OCI-LY7 (cell line): ENCODE measurements around the gene STK10. TPM values are rescaled to one million over a fixed set of nuclear protein-coding genes. Genes with fewer than 3 reads are reported as not detected.

Experiments used
- BruUV-seq: library from RNA; stranded (reverse); fragments of 400-500 nt; replicated peaks from 2 replicates; lab custom pipeline; 2021; lab: Mats Ljungman, UMichigan
- CTCF ChIA-PET: fragments of 300-600 bp; sonication (Branson Sonifier 250); formaldehyde crosslinking; loops from one replicate; lab custom pipeline; 2022; ENCODE audit warnings: antibody characterized with exemption; ENCODE audit not compliant: unreplicated experiment; lab: Charles Lee
- POLR2A ChIA-PET: fragments of 300-600 bp; sonication (Branson Sonifier 250); formaldehyde crosslinking; loops from one replicate; lab custom pipeline; 2022; ENCODE audit warnings: antibody characterized with exemption; lab: Charles Lee
- DNase-seq: peaks from one replicate; pipeline ENCODE4 v3.0.0-alpha.2; 2015; ENCODE audit warnings: low spot score
- H2AFZ ChIP-seq: fragments of 200-600 bp; sonication (generic), shearing (Covaris generic); 2 replicates; pipeline ENCODE4 v1.6.1; 2014; ENCODE audit warnings: mild to moderate bottlenecking, antibody characterized with exemption, low read length, moderate library complexity
- H3K27ac ChIP-seq: fragments of 200-600 bp; sonication (generic); 2 replicates; pipeline ENCODE4 v1.5.1; 2014; ENCODE audit warnings: mixed run types, low read depth, mild to moderate bottlenecking, moderate library complexity, low read length, inconsistent platforms; ENCODE audit not compliant: poor library complexity, severe bottlenecking
- H3K36me3 ChIP-seq: fragments of 200-600 bp; sonication (generic); 2 replicates; pipeline ENCODE4 v1.6.1; 2014; ENCODE audit warnings: mild to moderate bottlenecking, antibody characterized with exemption, low read length, moderate library complexity, mixed read lengths; ENCODE audit not compliant: insufficient read depth
- H3K4me1 ChIP-seq: fragments of 200-600 bp; sonication (generic); 2 replicates; pipeline ENCODE4 v1.5.1; 2014; ENCODE audit warnings: mild to moderate bottlenecking, low read length; ENCODE audit not compliant: insufficient read depth, poor library complexity, severe bottlenecking
- H3K4me2 ChIP-seq: fragments of 200-600 bp; sonication (generic); 2 replicates; pipeline ENCODE4 v1.6.1; 2014; ENCODE audit warnings: mild to moderate bottlenecking, low read length
- H3K4me3 ChIP-seq: fragments of 200-600 bp; sonication (generic); 2 replicates; pipeline ENCODE4 v1.5.1; 2014; ENCODE audit warnings: mild to moderate bottlenecking, low read depth, low read length; ENCODE audit not compliant: poor library complexity, severe bottlenecking
- H3K79me2 ChIP-seq: fragments of 200-600 bp; sonication (generic); 2 replicates; pipeline ENCODE4 v1.6.1; 2016; ENCODE audit warnings: low read depth, mild to moderate bottlenecking, low read length, moderate library complexity, mixed read lengths; ENCODE audit not compliant: insufficient read depth
- H3K9me2 ChIP-seq: fragments of 200-600 bp; sonication (generic); 2 replicates; pipeline ENCODE4 v1.6.1; 2016; ENCODE audit warnings: mild to moderate bottlenecking, low read length, mixed read lengths; ENCODE audit not compliant: insufficient read depth
- H3K9me3 ChIP-seq: fragments of 200-600 bp; sonication (generic); 2 replicates; pipeline ENCODE4 v1.6.1; 2014; ENCODE audit warnings: mild to moderate bottlenecking, mixed run types, low read length, mixed read lengths
- H4K20me1 ChIP-seq: fragments of 200-600 bp; sonication (generic); 2 replicates; pipeline ENCODE4 v1.6.1; 2014; ENCODE audit warnings: mild to moderate bottlenecking, antibody characterized with exemption, low read length, moderate library complexity, mixed read lengths; ENCODE audit not compliant: insufficient read depth
- EZH2phosphoT487 ChIP-seq: fragments of 200-600 bp; sonication (generic); IDR thresholded peaks from 2 replicates; pipeline ENCODE4 v1.6.1; 2018; ENCODE audit warnings: low read depth, borderline replicate concordance, mild to moderate bottlenecking, mixed run types, antibody characterized with exemption, low read length, moderate library complexity, mixed read lengths
- intact Hi-C: fragments of 100-400 bp; cut with micrococcal nuclease; formaldehyde crosslinking; loops from one replicate; pipeline ENCODE4 v1.10.0; 2022; ENCODE audit not compliant: unreplicated experiment
- total RNA-seq, 2 experiments: library from RNA; depleted of rRNA in 1 of 2; stranded (reverse); fragments of >200 nt in 1 of 2; shearing (Covaris generic) in 1 of 2; gene quantifications; 2 replicates each; pipeline ENCODE4 v1.2.3, GENCODE V29; 2014 to 2022
- TF ChIP-seq, protein P1 (sequence below): fragments of 200-600 bp; sonication (generic); conservative IDR thresholded peaks from 2 replicates; pipeline ENCODE4 v1.5.1; 2014; ENCODE audit warnings: mild to moderate bottlenecking, antibody characterized with exemption, low read length, moderate library complexity, mixed read lengths

STK10 gene
- total RNA-seq, 2 experiments from 2014 or later: 53.7 to 89.7 TPM

DNA sequence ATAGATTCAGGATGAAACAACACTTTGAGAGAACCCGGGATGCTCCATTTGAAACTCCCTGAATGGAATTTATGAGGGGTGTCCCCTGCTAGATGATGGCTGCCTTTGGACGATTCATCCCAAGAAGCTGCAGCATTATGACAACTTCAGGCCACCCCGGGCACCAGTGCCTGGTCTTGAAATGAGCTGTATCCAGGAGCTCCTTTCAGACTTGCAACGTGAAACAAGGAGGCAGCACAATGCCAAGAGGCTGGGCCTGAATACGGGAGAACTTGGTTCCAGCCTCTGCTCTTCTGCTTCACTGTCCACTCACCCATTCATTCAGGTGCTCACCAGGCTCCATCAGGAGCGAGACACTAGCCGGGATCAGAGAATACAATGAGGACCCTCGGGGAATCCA lies 78.3 kb downstream of the STK10 start:
- Histone ChIP-seq H2AFZ (no peak overlapping the region), H3K4me1 (peaks cover 54% of the 10 kb centered on the region), H3K9me3 (no peaks in the 10 kb centered on the region), H3K9me2 (no peaks in the 10 kb centered on the region), H4K20me1 (no peaks in the 10 kb centered on the region), H3K4me2 (no peak overlapping the region), H3K27ac (peak overlapping the region; percentile 88), H3K36me3 (peaks cover 21% of the 10 kb centered on the region; the same call in 1 of the 2 replicates), H3K79me2 (peaks cover 15% of the 10 kb centered on the region; the same call in 1 of the 2 replicates), H3K4me3 (no peak overlapping the region)
- CTCF ChIA-PET: no interaction called here
- intact Hi-C loops: loop anchor here (2.0 to 10.0 kb wide), 2 partner anchors 175 to 725 kb away; partner anchors contain the start of gene ERGIC1
- TF ChIP-seq, protein P1, sequence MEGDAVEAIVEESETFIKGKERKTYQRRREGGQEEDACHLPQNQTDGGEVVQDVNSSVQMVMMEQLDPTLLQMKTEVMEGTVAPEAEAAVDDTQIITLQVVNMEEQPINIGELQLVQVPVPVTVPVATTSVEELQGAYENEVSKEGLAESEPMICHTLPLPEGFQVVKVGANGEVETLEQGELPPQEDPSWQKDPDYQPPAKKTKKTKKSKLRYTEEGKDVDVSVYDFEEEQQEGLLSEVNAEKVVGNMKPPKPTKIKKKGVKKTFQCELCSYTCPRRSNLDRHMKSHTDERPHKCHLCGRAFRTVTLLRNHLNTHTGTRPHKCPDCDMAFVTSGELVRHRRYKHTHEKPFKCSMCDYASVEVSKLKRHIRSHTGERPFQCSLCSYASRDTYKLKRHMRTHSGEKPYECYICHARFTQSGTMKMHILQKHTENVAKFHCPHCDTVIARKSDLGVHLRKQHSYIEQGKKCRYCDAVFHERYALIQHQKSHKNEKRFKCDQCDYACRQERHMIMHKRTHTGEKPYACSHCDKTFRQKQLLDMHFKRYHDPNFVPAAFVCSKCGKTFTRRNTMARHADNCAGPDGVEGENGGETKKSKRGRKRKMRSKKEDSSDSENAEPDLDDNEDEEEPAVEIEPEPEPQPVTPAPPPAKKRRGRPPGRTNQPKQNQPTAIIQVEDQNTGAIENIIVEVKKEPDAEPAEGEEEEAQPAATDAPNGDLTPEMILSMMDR: no peak
- TF ChIP-seq EZH2phosphoT487: no peak
- POLR2A ChIA-PET: interaction anchor here (0.6 to 2.8 kb wide), 5 partner anchors 70 to 1201 kb away, joined by 3 to 7 read pairs (median 3); no protein-coding TSS in a partner anchor
- no TSS peak for BruUV-seq
- no peak for DNase-seq

DNA sequence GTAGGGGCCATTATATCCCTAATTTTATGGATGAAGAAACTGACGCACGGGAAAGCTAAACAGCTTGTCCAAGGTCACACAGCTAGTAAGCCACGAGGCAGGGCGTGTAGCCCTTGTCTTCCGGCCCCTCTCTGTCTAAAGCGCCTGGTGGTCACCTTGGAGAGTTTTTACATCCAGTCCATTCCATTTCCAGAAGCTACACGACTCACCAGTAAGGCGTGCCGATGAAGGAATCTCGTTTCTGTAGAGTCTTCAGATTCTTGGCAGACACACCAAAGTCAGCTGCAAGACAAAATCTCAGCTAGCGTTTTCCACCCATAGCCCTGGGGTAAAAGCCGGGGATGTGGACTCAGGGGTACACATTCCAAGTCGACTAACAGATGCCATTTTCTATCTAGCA lies 80.5 kb downstream of the STK10 start:
- Histone ChIP-seq H3K4me3 (no peak overlapping the region), H3K79me2 (no peaks in the 10 kb centered on the region), H3K27ac (peak overlapping the region; percentile 19), H3K36me3 (peaks cover 34% of the 10 kb centered on the region; the same call in 1 of the 2 replicates), H3K4me2 (peak overlapping the region; percentile 65; the same call in 1 of the 2 replicates), H3K9me2 (no peaks in the 10 kb centered on the region), H4K20me1 (no peaks in the 10 kb centered on the region), H3K9me3 (no peaks in the 10 kb centered on the region), H3K4me1 (peaks cover 39% of the 10 kb centered on the region), H2AFZ (no peak overlapping the region; the same call in 1 of the 2 replicates)
- no TSS peak for BruUV-seq
- DNase-seq: no peak
- POLR2A ChIA-PET: interaction anchor here (1.1 kb wide), 1 partner anchor 48 kb away, joined by 3 read pairs; no protein-coding TSS in a partner anchor
- CTCF ChIA-PET: interaction anchor here (2.1 kb wide), 1 partner anchor 81 kb away, joined by 13 read pairs; the partner anchor contains the start of gene STK10
- no peak for TF ChIP-seq EZH2phosphoT487
- TF ChIP-seq, protein P1: no peak
- intact Hi-C loops: loop anchor here (1.0 to 2.0 kb wide), 2 partner anchors 81 to 185 kb away; partner anchors contain the start of gene STK10
